HG02678 (cell line): ENCODE data around the gene MYOZ3.

Experiments used
- ATAC-seq: cut with Tn5 transposase; IDR thresholded peaks from one replicate; pipeline ENCODE4 v1.9.1; 2021; ENCODE audit warnings: mild to moderate bottlenecking, moderate library complexity; ENCODE audit not compliant: unreplicated experiment

MYOZ3 gene

GRCh38 chr5:150656191-150657132 is 4.6 kb upstream of the MYOZ3 start:
- peak; percentile 75 for ATAC-seq

GRCh38 chr5:150658121-150658520 is 2.9 kb upstream of the MYOZ3 start:
- ATAC-seq: no peak

- ATAC-seq: no peak
Measured at GRCh38 chr5:150658699-150659265, 2.3 kb upstream of the MYOZ3 start.

- ATAC-seq: no peak
Measured at GRCh38 chr5:150659360-150660107, 1.5 kb upstream of the MYOZ3 start.

GRCh38 chr5:150660108-150660831 is 781 bp upstream of the MYOZ3 start:
- no peak for ATAC-seq

GRCh38 chr5:150661821-150662596 is 958 bp downstream of the MYOZ3 start:
- ATAC-seq: no peak

GRCh38 chr5:150662731-150663516 is 1.9 kb downstream of the MYOZ3 start:
- ATAC-seq: no peak

GRCh38 chr5:150663936-150664335 is 2.9 kb downstream of the MYOZ3 start:
- no peak for ATAC-seq

GRCh38 chr5:150665044-150665443 is 4.0 kb downstream of the MYOZ3 start:
- no peak for ATAC-seq

- no peak for ATAC-seq
Measured at GRCh38 chr5:150670275-150670947, 9.4 kb downstream of the MYOZ3 start.

- no peak for ATAC-seq
Measured at GRCh38 chr5:150670948-150671310, 9.9 kb downstream of the MYOZ3 start.

- ATAC-seq: no peak
Measured at GRCh38 chr5:150671509-150672236, 10.6 kb downstream of the MYOZ3 start.

GRCh38 chr5:150672237-150672883 is 11.3 kb downstream of the MYOZ3 start:
- ATAC-seq: no peak

GRCh38 chr5:150672884-150673275 is 11.8 kb downstream of the MYOZ3 start:
- no peak for ATAC-seq

GRCh38 chr5:150674341-150674821 is 13.3 kb downstream of the MYOZ3 start:
- ATAC-seq: no peak

- ATAC-seq: no peak
Measured at GRCh38 chr5:150675069-150675468, 14.0 kb downstream of the MYOZ3 start.

GRCh38 chr5:150676578-150676977 is 15.5 kb downstream of the MYOZ3 start:
- no peak for ATAC-seq

- no peak for ATAC-seq
Measured at GRCh38 chr5:150689120-150689519, 28.1 kb downstream of the MYOZ3 start.
